GM18499 (cell line): Measurements from ENCODE around the gene HES4.
"Not testable (repeated sequence)": the region's sequence is repeated elsewhere in the genome, so short reads cannot be mapped to it uniquely, and the experiment has no call there.

Source experiments
- ATAC-seq: cut with Tn5 transposase; IDR thresholded peaks from one replicate; pipeline ENCODE4 v1.9.1; 2021; ENCODE audit warnings: moderate number of reproducible peaks; ENCODE audit not compliant: insufficient read depth, unreplicated experiment

The HES4 gene

GRCh38 chr1:1000357-1001056 lies 610 bp upstream of the HES4 start:
- no peak for ATAC-seq

- ATAC-seq, result no peak
Measured at GRCh38 chr1:998995-999724, 737 bp downstream of the HES4 start.

- no peak for ATAC-seq
Measured at GRCh38 chr1:998745-998994, 1.2 kb downstream of the HES4 start.

GRCh38 chr1:997993-998744 lies 1.7 kb downstream of the HES4 start:
- ATAC-seq, result no peak

- no peak for ATAC-seq
Measured at GRCh38 chr1:997713-997992, 2.2 kb downstream of the HES4 start.

- no peak for ATAC-seq
Measured at GRCh38 chr1:996851-997712, 2.8 kb downstream of the HES4 start.

GRCh38 chr1:995665-996633 lies 3.9 kb downstream of the HES4 start:
- no peak for ATAC-seq

GRCh38 chr1:994546-994945 lies 5.4 kb downstream of the HES4 start:
- ATAC-seq, result not testable (repeated sequence)

GRCh38 chr1:993379-993995 lies 6.4 kb downstream of the HES4 start:
- ATAC-seq, result no peak

- no peak for ATAC-seq
Measured at GRCh38 chr1:992362-992761, 7.5 kb downstream of the HES4 start.

- ATAC-seq, result no peak
Measured at GRCh38 chr1:991895-992294, 8.0 kb downstream of the HES4 start.

GRCh38 chr1:991275-991674 lies 8.6 kb downstream of the HES4 start:
- ATAC-seq, result not testable (repeated sequence)

- ATAC-seq, result not testable (repeated sequence)
Measured at GRCh38 chr1:988061-988460, 11.8 kb downstream of the HES4 start.

GRCh38 chr1:985126-985525 lies 14.8 kb downstream of the HES4 start:
- ATAC-seq, result no peak

- no peak for ATAC-seq
Measured at GRCh38 chr1:984476-984814, 15.5 kb downstream of the HES4 start.

GRCh38 chr1:983798-984475 lies 16.0 kb downstream of the HES4 start:
- no peak for ATAC-seq

- ATAC-seq, result no peak
Measured at GRCh38 chr1:982765-983436, 17.0 kb downstream of the HES4 start.

- ATAC-seq, result no peak
Measured at GRCh38 chr1:981955-982558, 17.8 kb downstream of the HES4 start, which contains the start of gene PERM1. Gene PERM1, minus strand, starts transcription at chr1:982093. Its CDS starts 1,064 bp downstream, at chr1:981029.
